Measurements from ENCODE around the gene RTP4. TPM values are rescaled to one million over a fixed set of nuclear protein-coding genes. Genes with fewer than 3 reads are reported as not detected.

The RTP4 gene, protein sequence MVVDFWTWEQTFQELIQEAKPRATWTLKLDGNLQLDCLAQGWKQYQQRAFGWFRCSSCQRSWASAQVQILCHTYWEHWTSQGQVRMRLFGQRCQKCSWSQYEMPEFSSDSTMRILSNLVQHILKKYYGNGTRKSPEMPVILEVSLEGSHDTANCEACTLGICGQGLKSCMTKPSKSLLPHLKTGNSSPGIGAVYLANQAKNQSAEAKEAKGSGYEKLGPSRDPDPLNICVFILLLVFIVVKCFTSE
- not detected in 5 replicates for total RNA-seq (2022; extraction: Qiagen RNA extraction)

DNA sequence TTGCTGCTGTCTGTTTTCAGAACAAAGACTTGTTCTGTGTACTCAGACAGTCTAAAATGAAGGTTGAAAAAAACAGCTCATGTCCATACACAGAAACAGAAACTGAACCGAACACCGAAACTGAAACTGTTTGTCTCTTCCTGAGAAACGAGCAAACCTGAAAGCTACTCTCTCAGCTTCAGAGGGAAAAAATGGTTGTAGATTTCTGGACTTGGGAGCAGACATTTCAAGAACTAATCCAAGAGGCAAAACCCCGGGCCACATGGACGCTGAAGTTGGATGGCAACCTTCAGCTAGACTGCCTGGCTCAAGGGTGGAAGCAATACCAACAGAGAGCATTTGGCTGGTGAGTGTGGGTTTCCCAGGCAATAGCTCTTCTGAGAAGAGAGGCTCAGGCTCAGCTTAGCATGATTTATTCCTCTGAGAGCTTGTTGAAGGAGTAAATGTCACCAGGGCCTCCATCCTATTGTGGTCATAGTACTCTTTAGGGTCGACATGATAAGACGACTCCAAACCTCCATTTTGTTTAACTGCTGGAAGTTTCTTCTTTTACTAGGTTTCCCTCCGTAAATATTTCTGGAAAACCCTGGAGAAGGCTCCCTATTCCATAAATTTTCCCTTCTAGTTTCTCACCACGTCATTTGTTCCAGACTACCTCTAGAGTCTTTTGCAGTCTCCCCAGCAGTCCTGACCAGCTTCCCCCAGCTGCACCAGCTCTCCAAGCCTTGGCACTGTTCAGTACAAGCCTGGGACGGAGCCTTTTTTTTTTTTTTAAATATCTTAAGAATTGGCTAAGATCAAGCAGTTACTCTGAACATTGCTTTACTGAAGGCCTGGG is at the start of gene RTP4:
TSS of gene RTP4 (plus strand) at position 135 of the 838 bp plus-strand sequence. CDS start at position 192, 57 bp downstream.

Other genes with a start within 250 kb of the RTP4 start
- gene RPL39L, start 228.9 kb upstream of the RTP4 start, total RNA-seq (2022; extraction: Qiagen RNA extraction): 48.2 to 57.0 TPM (median 53.4 TPM) in 5 replicates
- gene RTP1, start 170.9 kb upstream of the RTP4 start, total RNA-seq (2022; extraction: Qiagen RNA extraction): not detected in 5 replicates
- 0.09 TPM in 1 of 5 replicates, not detected in the others for gene MASP1, start 76.6 kb upstream of the RTP4 start, total RNA-seq (2022; extraction: Qiagen RNA extraction)

Data from A549 treated with CORT108297 at 1 μM for 4 hours (cell line).